HUES6 (cell line): Measurements from ENCODE around the gene PARP12.

Experiments
- H3K27ac ChIP-seq: 2 replicates; pipeline ENCODE4 v1.7.0; 2013; ENCODE audit warnings: low read depth, mild to moderate bottlenecking, low read length, inconsistent platforms
- H3K27me3 ChIP-seq: 2 replicates; pipeline ENCODE4 v1.6.1; 2013; ENCODE audit warnings: low read length; ENCODE audit not compliant: control insufficient read depth, insufficient read depth
- H3K36me3 ChIP-seq: 2 replicates; pipeline ENCODE4 v1.6.1; 2013; ENCODE audit warnings: low read length; ENCODE audit not compliant: control insufficient read depth, insufficient read depth
- H3K4me1 ChIP-seq: 2 replicates; pipeline ENCODE4 v1.6.1; 2013; ENCODE audit warnings: low read length; ENCODE audit not compliant: control insufficient read depth, insufficient read depth
- H3K4me3 ChIP-seq: 2 replicates; pipeline ENCODE4 v1.5.1; 2013; ENCODE audit warnings: low read depth, low read length
- H3K9ac ChIP-seq: one replicate; pipeline ENCODE4 v1.6.1; 2013; ENCODE audit warnings: mild to moderate bottlenecking, low read length
- H3K9me3 ChIP-seq: 2 replicates; pipeline ENCODE4 v1.6.1; 2013; ENCODE audit warnings: low read depth, low read length; ENCODE audit not compliant: control insufficient read depth, insufficient read depth

The PARP12 gene

DNA sequence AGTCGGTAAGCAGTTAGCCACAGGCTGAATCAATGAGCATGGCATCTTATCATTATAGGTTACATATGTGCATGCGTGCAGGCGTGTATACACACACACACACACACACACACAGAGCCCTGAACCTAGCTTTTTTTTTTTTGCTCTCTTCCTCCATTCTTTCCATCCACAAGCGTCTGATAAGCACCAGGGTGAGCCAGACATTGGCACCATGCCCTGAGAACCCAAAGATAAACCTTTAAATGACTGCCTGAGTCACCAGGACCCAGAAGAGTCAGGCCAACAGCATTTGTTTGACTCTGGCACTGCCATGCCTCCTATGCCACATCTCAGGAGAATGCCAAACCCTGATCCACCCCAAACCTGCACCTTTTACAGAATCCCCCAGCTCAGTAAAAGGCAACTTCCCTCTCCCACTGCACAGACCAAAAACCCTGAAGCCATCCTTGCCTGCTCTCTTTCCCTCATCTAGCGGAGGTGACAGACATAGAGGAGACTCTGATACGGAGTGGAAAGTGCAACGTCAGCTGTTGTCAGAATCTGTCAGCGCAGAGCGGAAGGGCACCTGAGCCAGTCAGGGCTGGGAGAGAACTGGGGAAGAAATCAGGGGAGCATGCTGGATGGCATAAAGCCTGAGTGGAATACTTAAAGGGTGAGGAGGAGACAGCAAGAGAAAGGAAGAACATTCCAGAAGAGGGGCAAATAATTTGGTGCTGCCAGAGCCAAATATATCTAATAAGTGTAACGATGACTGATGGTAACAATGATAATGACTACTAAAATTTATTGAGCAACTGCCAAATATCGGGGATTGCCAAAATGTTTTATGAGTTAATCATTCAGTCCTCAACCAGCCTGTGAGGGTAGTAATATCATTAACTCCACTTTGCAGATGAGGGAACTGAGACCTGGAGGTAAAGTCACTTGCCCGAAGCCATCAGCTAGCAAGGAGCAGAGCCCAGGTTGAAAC lies 3.2 kb downstream of the PARP12 start:
- Histone ChIP-seq H3K4me3 (no peak overlapping the region), H3K9ac (no peak overlapping the region), H3K27me3 (peaks cover 42% of the 10 kb centered on the region), H3K36me3 (no peaks in the 10 kb centered on the region), H3K27ac (no peak overlapping the region), H3K4me1 (no peaks in the 10 kb centered on the region), H3K9me3 (no peaks in the 10 kb centered on the region)

DNA sequence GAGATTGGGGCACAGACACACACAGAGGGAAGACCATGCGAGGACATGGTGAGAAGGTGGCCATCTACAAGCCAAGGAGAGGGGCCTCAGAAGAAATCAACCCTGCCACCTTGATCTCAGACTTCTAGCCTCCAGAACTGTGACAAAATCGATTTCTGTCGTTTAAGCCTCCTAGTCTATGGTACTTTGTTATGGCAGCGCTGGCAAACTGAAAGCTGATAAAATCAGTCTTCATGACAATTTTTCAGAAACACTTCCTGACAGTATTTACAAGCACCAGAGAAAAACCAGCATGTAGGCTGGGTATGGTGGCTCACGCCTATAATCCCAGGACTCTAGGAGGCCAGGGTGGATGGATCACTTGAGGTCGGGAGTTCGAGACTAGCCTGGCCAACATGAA lies 4.2 kb downstream of the PARP12 start:
- Histone ChIP-seq H3K27me3 (peaks cover 36% of the 10 kb centered on the region), H3K4me1 (no peaks in the 10 kb centered on the region), H3K9ac (no peak overlapping the region)

GRCh38 chr7:140057143-140057535 lies 5.6 kb downstream of the PARP12 start:
- Histone ChIP-seq H3K36me3 (no peaks in the 10 kb centered on the region), H3K9me3 (no peaks in the 10 kb centered on the region), H3K27ac (no peak overlapping the region), H3K9ac (no peak overlapping the region), H3K4me1 (no peaks in the 10 kb centered on the region), H3K27me3 (peaks cover 22% of the 10 kb centered on the region), H3K4me3 (no peak overlapping the region)

More for the DNA sequence above, 4.2 kb downstream of the PARP12 start:
- H3K36me3 ChIP-seq: no peaks in the 10 kb centered on the region
- no peaks in the 10 kb centered on the region for H3K9me3 ChIP-seq
- no peak overlapping the region for H3K4me3 ChIP-seq
- H3K27ac ChIP-seq: no peak overlapping the region

GRCh38 chr7:140056431-140057142 lies 6.2 kb downstream of the PARP12 start:
- H3K4me1 ChIP-seq: no peaks in the 10 kb centered on the region
- no peak overlapping the region for H3K9ac ChIP-seq
- H3K27ac ChIP-seq: no peak overlapping the region
- H3K27me3 ChIP-seq: peaks cover 16% of the 10 kb centered on the region
- no peaks in the 10 kb centered on the region for H3K9me3 ChIP-seq
- H3K4me3 ChIP-seq: no peak overlapping the region
- no peaks in the 10 kb centered on the region for H3K36me3 ChIP-seq

- no peak overlapping the region for H3K9ac ChIP-seq
- H3K27ac ChIP-seq: no peak overlapping the region
These were observed 6.9 kb downstream of the PARP12 start for GRCh38 chr7:140055833-140056232.

DNA sequence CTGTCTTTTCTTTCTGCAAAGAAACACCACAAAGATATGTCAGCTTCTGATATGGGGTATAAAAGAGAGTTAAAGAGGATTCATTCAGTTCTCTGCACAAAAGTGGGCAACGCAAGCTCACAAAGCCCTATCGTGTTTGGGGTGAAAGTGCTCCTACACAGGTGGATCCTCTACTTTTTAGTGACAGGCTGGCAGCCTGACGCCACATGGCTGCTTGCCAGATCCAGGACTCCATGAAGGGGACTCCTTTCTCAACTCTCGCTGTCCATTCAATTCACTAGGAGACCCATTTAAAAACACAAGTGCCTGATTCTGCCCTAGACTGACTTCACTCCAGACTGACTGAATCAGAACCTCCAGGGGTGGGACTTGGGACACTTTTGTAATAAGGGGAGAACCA lies 8.0 kb downstream of the PARP12 start:
- Histone ChIP-seq H3K4me3 (no peak overlapping the region), H3K27me3 (no peaks in the 10 kb centered on the region; the same call in 1 of the 2 replicates), H3K9me3 (no peaks in the 10 kb centered on the region), H3K36me3 (no peaks in the 10 kb centered on the region), H3K27ac (no peak overlapping the region), H3K4me1 (no peaks in the 10 kb centered on the region), H3K9ac (no peak overlapping the region)

More at GRCh38 chr7:140055833-140056232, 6.9 kb downstream of the PARP12 start:
- peaks cover 9% of the 10 kb centered on the region; the same call in 1 of the 2 replicates for H3K27me3 ChIP-seq
- H3K9me3 ChIP-seq: no peaks in the 10 kb centered on the region
- H3K4me1 ChIP-seq: no peaks in the 10 kb centered on the region
- H3K4me3 ChIP-seq: no peak overlapping the region
- no peaks in the 10 kb centered on the region for H3K36me3 ChIP-seq

GRCh38 chr7:140053812-140054539 lies 8.8 kb downstream of the PARP12 start:
- Histone ChIP-seq H3K4me1 (no peaks in the 10 kb centered on the region), H3K27ac (no peak overlapping the region), H3K36me3 (no peaks in the 10 kb centered on the region), H3K27me3 (no peaks in the 10 kb centered on the region), H3K9me3 (no peaks in the 10 kb centered on the region), H3K9ac (no peak overlapping the region), H3K4me3 (no peak overlapping the region)

- Histone ChIP-seq H3K9me3 (no peaks in the 10 kb centered on the region), H3K27ac (no peak overlapping the region), H3K4me3 (no peak overlapping the region), H3K27me3 (no peaks in the 10 kb centered on the region), H3K9ac (no peak overlapping the region), H3K4me1 (no peaks in the 10 kb centered on the region), H3K36me3 (no peaks in the 10 kb centered on the region)
These were observed 10.9 kb downstream of the PARP12 start for GRCh38 chr7:140051820-140052219.

DNA sequence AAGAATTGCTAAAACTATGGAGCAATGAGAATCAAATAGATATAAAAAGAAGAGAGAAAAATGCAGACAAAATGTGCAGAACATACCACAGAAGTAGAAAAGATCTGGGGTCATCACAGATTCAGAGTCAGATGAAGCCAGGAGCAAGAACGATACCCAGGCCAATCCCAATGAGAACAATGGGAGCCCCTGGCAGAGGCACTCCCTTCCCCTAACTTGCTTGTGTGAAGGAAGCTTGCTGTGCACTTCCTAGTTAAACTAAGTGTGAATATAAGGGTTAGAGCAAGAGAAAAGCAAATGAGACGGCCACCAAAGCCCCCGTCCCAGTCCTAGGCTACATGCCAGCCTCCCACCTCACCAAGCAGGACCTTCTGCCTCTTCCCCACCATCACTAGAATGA lies 12.7 kb downstream of the PARP12 start:
- H3K9ac ChIP-seq: no peak overlapping the region
- no peak overlapping the region for H3K4me3 ChIP-seq
- H3K36me3 ChIP-seq: no peaks in the 10 kb centered on the region; the same call in 1 of the 2 replicates
- no peak overlapping the region for H3K27ac ChIP-seq
- no peaks in the 10 kb centered on the region for H3K9me3 ChIP-seq
- H3K27me3 ChIP-seq: no peaks in the 10 kb centered on the region
- no peaks in the 10 kb centered on the region for H3K4me1 ChIP-seq

GRCh38 chr7:140049339-140050024 lies 13.3 kb downstream of the PARP12 start:
- no peak overlapping the region for H3K27ac ChIP-seq
- no peak overlapping the region for H3K4me3 ChIP-seq
- no peaks in the 10 kb centered on the region; the same call in 1 of the 2 replicates for H3K36me3 ChIP-seq
- H3K27me3 ChIP-seq: no peaks in the 10 kb centered on the region
- H3K9me3 ChIP-seq: no peaks in the 10 kb centered on the region
- no peaks in the 10 kb centered on the region for H3K4me1 ChIP-seq
- H3K9ac ChIP-seq: no peak overlapping the region
